ENCODE measurements around the gene CD247.

Gene CD247

DNA sequence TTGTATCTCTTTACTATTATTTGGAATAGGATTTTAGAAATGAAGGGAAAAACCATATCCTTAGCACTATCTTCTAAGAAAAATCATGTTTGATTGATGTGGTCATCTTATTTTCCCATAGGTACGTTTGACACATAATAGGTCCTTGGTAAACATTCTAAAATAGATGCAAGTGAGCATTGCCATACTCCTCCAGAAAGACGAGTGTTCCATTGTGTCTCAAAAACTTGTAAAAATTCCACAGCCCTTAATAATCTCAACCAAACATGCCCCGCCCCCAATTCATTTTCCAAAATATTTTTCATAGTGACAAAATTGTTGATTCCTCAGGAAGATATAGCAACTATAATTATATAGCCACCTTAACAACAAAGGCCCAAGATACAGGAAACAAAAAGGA lies 113.4 kb downstream of the CD247 start:
- no peak for DNase-seq

DNA sequence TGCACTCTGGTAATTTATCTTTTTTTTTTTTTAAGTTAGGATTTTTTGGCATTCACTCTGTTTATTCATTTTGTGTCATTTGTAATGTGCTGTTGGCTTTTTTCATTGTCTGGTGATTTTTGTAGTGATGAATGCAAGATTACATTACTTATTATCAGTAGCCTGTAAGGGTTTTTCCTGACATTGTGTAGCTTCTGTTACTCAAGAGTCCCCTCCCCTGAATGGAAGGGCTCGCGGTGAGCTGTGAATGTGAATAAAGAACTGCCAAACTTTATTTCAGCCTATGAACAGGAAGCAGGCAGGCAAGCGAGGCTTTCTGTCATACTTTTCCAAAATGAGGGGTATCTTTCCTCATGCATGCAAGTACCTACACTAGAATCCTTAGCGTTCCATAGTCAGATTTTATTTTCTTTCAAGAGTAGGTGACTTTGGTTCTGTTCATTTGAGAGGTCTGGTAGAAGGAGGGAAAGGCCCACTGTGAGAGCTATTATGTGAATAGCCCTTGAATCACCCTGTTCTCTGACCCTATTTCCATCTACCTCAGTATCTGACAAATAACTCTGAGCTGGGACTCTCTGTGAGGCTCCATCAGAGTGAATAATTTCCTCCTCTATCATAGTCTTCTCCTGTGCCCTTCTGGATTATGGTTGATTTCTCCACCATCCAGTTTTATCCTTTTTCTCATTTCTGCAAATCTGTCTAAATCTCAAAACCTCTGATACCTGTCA lies 114.0 kb downstream of the CD247 start:
- DNase-seq, result no peak

DNA sequence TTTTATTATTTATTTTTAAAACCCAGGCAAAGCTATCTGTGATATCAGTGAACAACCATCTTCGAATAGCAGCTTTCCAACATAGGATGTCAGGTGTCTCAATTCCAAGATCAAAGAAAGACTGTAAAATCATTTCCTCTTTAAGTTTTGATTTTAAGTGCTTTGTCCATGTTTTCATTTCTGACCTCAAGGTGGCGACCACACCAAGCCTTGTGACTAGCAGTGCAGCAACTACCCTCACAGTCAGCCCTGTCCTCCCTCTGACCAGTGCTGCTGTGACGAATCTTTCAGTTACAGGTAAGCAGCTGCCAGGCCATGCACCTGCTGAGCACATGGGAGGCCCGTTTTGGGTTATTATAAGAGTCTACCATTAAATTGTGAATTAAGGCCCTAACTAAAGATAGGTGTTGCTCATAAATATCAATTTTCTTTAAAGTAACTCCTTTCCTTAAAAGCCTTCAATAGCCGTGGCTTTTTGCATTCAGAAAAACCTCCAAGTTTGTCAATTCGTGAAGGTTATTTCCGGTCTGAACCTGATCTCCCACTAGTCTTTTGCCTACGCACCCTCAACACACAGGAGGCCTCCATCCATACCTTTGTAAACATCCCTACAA lies 117.0 kb downstream of the CD247 start:
- DNase-seq, result peak; percentile 62 to 65 (median 63)

DNA sequence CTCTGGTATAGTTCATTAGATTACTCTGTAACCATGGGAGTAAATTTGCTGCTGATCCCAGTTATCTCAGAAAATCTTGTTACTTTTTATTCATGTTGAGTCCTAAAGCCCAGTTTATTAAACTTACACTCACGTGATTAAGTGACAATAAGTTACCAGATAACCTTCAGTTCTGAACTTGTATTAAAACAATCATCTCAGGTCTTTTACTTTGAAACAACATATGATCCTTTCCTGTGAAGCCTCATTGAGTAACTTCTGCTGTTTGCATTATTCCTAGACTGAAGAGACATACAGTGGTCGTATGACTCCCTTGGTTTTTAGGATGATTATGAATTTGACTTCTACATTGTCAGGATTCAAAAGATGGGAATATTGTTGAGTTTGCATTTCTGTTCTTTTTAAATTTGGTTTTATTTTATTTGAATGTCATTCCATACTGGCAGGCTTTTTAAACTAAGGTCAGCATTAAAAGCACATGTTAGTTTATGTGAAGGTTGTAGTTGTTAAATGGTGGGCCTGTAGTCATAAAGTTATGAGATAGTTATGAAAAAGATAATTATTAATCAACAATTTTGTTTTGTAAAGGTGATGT lies 117.9 kb downstream of the CD247 start:
- DNase-seq, result no peak

DNA sequence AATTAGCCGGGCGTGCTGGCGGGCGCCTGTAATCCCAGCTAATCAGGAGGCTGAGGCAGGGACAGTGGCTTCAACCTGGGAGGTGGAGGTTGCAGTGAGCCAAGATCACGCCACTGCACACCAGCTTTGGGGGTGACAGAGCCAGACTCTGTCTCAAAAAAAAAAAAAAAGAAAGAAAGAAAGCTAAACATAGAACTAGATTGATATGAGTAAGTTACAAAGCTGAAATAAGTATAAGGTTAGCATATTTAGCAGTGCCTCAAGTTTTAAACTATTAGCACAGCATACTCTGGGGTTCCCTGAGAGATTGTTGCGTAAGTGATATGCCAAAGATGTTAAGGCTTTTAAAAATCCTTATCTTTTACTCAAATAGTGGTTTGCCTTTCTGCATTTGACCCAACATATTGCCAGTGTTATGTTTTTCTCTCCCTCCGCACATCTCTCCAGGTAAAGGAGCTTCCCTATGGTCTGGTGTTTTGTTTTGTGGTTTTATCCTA lies 126.1 kb downstream of the CD247 start:
- DNase-seq, result no peak

DNA sequence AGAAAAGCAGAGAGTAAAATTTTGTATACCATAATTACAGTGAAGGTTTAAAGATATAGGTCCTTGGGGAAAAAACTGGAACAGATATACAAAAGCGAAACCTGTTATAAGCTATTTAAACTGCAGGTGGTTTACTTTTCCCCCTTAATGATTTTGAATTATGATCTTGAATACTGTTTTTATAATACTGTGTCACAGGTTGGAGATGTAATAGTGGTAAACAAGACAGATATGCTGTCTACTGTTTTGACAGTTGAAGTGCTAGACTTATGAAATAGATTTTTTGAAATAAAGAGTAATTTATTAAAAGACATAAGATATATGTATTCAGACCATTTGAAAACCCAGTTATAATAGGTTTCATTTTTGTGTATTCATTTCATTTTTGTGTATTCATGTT lies 129.4 kb downstream of the CD247 start:
- no peak for DNase-seq

DNA sequence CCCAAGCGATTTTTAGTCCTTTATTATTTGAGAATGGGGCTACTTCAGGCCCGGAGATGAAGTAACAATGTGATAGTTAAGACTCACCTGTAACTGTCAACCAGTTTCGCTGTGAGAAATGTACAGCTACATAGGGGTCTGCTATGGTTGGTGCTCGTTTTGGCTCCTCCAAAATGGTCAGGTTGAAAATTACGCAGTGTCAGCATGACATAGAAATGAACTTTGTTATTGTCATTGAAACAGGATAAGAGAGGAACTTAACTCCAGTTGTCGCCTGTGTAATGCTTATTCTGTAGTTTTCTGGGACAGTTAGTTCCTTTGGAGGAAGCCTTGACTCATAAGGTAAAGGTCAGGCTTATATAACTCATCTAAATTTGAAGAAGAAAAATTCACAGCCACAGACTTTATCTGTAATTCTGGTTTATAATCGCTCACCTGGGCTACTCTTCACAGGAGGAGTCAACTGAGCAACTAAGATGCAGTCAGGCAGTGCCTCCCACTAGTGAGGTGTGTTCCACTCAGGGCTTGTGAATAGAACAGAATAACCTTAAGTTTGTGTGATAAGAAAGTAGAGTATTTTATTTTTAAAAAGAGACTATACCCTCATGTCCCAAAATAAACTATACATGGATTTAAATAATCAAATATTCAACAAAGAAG lies 130.9 kb downstream of the CD247 start:
- DNase-seq, result peak; percentile 45 to 72 (median 71)

Data from suppressor macrophage treated with lipopolysaccharide for 1 hour (primary cell).